GM18517 (cell line): Measurements from ENCODE around the gene COG5.
A peak's percentile ranks its signal among the peaks of the same experiment; 100 is the strongest.

Experiments used
- ATAC-seq: cut with Tn5 transposase; IDR thresholded peaks from one replicate; pipeline ENCODE4 v1.9.1; 2021; ENCODE audit warnings: mild to moderate bottlenecking, moderate library complexity; ENCODE audit not compliant: unreplicated experiment

The COG5 gene

DNA sequence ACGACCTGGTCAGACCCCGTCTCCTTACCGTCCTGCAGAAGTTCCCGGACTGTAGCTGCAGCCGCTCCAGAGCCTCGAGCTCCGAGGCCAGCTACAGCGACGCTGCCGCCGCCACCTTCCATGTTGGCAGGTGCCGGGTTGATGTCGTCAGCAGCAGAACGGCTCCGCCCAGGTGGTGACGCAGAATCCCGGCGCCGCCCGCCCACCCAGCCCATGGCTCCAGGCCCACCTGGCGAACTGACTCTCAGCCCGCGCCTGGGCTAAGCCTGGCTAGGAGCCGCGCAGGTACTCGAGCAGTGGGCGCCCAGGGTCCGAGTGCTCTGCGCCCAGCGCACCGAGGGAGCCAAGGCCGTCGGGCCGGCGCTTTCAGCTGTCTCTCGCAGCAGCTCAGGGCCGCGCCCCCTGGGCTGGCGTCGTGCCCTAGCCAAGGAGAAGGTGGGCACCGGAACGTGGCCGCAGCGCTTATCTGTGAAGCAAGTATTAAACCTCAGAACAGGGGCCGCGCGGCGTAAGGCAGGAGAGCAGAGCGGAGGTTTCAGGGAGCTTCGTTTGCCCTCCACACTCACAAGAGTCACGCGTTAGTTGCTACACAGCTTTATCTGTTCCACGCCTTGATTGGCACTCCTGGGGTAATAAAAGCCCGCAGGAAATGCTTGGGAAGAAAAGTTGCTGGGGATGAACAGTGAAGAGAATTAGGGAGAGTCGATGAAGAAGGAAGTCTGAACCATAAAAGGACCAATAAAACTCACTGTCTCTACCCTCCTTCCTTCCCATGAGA lies at the start of gene COG5, which contains the start of gene DUS4L:
COG5 (minus strand) TSS at position 146 of the 778 bp plus-strand sequence; CDS start at position 122, 24 bp downstream.
DUS4L (plus strand) TSS at position 197 of the 778 bp plus-strand sequence. CDS start 3,100 bp downstream, outside the sequence.
- ATAC-seq = peak; percentile 95

- ATAC-seq = no peak
These were observed 49.7 kb upstream of the COG5 start for GRCh38 chr7:107613439-107613838.

- no peak for ATAC-seq
These were observed 46.6 kb upstream of the COG5 start for GRCh38 chr7:107610323-107610722.

DNA sequence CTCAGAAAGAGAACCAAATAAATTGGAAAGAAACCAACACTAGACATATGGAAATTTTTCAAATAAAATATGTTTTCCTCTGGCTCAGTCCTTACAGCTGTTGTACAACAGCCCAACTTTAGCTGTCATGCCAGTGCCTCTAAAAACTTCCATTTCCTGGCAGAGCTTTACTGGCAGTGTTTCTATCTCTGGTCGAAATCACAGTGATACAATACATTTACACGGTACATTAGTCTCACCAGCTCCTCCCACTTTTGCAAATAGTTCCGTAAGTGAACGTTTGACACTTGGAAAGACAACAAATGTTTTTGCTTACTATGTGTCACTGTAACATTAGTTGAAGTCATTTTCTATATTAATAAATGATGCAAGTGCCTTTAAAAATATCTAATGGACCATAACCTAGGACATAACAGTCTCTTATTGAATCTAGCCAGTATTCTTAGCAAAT lies 46.1 kb upstream of the COG5 start:
- ATAC-seq = no peak

- no peak for ATAC-seq
These were observed 42.6 kb upstream of the COG5 start for GRCh38 chr7:107606303-107606702.

- ATAC-seq = no peak
These were observed 41.6 kb upstream of the COG5 start for GRCh38 chr7:107605218-107605815.

- no peak for ATAC-seq
These were observed 37.1 kb upstream of the COG5 start for GRCh38 chr7:107600816-107601215.

- no peak for ATAC-seq
These were observed 35.5 kb upstream of the COG5 start for GRCh38 chr7:107599262-107599661.

- no peak for ATAC-seq
These were observed 34.2 kb upstream of the COG5 start for GRCh38 chr7:107597953-107598352.

DNA sequence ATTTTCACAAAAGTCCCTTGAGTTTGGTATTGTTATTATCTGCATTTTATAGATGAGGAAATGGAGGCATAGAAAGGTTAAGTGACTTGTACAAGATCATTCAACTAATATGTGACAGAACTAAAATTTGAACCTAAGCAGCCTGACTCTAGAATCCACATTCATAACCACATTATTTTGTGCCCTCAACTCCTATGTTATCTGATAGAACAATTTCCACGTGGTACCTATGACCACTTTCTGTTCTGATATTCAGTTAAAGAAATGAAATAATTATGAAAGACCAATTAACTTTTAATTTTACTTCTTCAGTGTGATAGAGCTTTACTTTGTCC lies 33.8 kb upstream of the COG5 start:
- no peak for ATAC-seq

DNA sequence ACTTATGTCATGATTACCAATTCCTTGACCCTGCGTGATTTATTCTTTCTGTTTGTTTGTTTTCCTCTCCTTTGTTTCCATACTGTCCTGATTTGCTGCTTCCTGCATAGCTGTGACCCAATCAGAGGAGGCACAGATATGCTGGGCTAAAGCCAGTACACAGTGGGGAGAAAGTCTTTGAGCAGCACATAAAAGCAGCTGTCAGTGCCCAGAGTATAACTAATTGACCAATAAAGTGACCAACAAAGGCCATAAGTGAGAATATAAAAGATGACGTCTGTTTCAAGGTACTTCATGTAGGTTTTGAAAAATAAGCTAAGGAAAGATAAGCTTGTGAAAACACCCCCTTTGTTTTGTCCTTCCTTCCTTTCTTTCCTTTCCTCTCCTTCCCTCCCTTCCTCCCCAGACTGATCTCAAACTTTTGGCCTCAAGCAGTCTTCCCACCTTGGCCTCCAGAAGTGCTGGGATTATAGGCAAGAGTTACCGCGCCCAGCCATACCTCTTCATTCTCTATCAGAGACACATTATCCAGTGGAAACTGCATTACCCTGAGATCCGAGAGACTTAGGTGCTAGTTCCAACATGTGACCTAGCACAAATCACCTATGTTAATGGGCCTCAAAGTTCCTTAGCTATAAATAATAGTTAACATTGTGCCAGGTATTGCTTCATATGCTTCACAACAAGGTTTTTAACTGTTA lies 33.3 kb upstream of the COG5 start:
- ATAC-seq = no peak

- ATAC-seq = no peak
These were observed 31.4 kb upstream of the COG5 start for GRCh38 chr7:107594961-107595737.

- ATAC-seq = no peak
These were observed 29.3 kb upstream of the COG5 start for GRCh38 chr7:107593025-107593410.

DNA sequence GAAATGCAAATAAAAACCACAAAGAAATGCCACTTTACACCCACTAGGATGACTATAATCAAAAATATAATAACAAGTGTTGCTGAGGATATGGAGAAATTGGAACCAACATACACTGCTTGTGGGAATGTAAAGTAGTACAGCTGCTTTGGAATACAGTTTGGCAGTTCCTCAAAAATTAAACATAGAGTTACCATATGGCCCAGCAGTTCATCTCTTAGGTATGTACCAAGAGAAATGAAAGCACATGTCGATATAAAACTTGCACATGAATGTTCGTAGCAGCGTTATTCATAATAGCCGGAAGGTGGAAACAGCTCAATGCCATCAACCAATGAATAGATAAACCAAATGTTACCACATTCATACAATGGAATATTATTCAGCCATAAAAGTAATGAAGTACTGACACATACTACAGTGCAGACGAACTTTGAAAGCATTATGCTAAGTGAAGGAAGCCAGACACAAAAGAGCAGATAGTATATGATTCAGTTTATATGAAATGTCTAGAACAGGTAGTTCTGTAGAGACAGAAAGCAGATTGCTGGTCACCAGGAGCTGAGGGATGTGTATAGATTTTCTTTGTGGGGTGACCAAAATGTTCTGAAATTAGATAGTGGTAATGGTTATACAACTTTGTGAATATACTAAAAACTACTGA lies 28.8 kb upstream of the COG5 start:
- no peak for ATAC-seq

GRCh38 chr7:107591421-107591820 lies 27.7 kb upstream of the COG5 start:
- ATAC-seq = no peak

- ATAC-seq = no peak
These were observed 24.9 kb upstream of the COG5 start for GRCh38 chr7:107588529-107589130.

DNA sequence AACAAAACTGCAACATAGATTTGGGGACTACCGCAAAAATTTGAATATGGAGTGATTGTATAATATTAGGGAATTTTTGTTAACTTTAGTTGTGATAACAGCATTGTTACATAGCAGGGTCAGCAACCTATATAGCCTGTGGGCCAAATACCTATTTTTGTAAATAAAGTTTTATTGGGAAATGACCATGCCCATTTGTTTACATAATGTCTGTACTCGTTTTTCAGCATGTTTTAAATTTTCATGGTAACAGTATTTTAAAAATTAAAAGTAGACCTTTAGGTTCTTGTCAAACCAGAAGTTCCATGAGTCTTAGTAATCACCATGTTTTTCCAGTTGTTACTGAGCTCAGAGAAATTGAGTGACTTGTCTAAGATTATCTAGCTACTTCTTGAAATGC lies 21.0 kb upstream of the COG5 start:
- ATAC-seq = no peak

- ATAC-seq = no peak
These were observed 19.2 kb upstream of the COG5 start for GRCh38 chr7:107582875-107583274.

GRCh38 chr7:107581387-107582013 lies 17.8 kb upstream of the COG5 start:
- no peak for ATAC-seq
